Brain microvascular endothelial cell (primary cell): ENCODE results near the gene TFAP2D.

Source experiments
- DNase-seq: peaks from one replicate; pipeline ENCODE4 v3.0.0-alpha.2; 2020
- H3K27ac ChIP-seq: fragments of 250-450 bp; sonication (Bioruptor Pico); 2 replicates; pipeline ENCODE4 v1.5.1; 2020; ENCODE audit warnings: mild to moderate bottlenecking, moderate library complexity
- H3K27me3 ChIP-seq: fragments of 250-450 bp; sonication (Bioruptor Pico); replicated peaks from 2 replicates; pipeline ENCODE4 v1.5.1; 2020; ENCODE audit warnings: mild to moderate bottlenecking
- H3K36me3 ChIP-seq: fragments of 250-450 bp; sonication (Bioruptor Pico); replicated peaks from 2 replicates; pipeline ENCODE4 v1.5.1; 2020; ENCODE audit warnings: mild to moderate bottlenecking
- H3K4me3 ChIP-seq: 2 replicates; pipeline ENCODE4 v1.5.1; 2011; ENCODE audit warnings: low read depth, mild to moderate bottlenecking, control low read depth, low read length, moderate library complexity
- in situ Hi-C: cut with HindIII; loops from 2 replicates; pipeline ENCODE4 v1.10.0; 2017; ENCODE audit warnings: low sequenced_read_pairs, low pct_ligation_motif_present
- TF ChIP-seq, protein P1 (sequence below): IDR thresholded peaks from 2 replicates; pipeline ENCODE4 v1.5.1; 2011; ENCODE audit warnings: low read depth, mild to moderate bottlenecking, moderate library complexity, low read length, control low read depth, inconsistent platforms; ENCODE audit errors: missing control alignments

Gene TFAP2D

DNA sequence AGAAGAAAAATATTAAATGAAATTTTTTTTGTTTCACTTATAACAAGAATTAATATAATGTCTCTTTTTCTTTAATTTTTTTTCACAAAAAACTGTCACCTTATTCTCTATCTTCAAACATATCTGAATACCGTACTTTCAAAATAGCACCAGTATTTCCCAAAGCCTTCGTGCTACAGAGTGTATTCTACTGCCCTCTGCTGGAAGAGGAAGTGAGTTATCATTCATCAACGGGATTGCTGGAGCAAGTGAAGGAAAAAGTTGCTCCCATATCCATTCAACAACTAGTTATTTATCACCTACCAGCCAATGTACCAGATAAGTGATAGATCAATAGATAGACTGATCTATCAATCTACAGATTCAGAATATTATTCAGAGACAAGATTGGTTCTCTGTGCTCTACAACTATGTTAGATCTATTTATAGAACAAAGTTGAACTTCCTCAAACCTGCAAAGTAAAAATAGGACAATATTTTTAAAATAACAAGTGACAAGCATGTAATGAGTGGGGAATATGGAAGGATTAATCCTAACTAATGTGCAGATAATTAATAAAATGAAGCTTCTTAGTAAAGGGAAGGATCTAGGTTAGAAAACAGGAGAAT is 78.7 kb downstream of the TFAP2D start:
- no peak overlapping the region for H3K27ac ChIP-seq
- in situ Hi-C loops = no loop called here
- TF ChIP-seq, protein P1, sequence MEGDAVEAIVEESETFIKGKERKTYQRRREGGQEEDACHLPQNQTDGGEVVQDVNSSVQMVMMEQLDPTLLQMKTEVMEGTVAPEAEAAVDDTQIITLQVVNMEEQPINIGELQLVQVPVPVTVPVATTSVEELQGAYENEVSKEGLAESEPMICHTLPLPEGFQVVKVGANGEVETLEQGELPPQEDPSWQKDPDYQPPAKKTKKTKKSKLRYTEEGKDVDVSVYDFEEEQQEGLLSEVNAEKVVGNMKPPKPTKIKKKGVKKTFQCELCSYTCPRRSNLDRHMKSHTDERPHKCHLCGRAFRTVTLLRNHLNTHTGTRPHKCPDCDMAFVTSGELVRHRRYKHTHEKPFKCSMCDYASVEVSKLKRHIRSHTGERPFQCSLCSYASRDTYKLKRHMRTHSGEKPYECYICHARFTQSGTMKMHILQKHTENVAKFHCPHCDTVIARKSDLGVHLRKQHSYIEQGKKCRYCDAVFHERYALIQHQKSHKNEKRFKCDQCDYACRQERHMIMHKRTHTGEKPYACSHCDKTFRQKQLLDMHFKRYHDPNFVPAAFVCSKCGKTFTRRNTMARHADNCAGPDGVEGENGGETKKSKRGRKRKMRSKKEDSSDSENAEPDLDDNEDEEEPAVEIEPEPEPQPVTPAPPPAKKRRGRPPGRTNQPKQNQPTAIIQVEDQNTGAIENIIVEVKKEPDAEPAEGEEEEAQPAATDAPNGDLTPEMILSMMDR = peak; percentile 77
- peak; percentile 26 for DNase-seq
- no peak overlapping the region for H3K4me3 ChIP-seq
- H3K36me3 ChIP-seq = no peaks in the 10 kb centered on the region
- H3K27me3 ChIP-seq = no peaks in the 10 kb centered on the region

GRCh38 chr6:50792771-50793170 is 79.4 kb downstream of the TFAP2D start:
- H3K4me3 ChIP-seq = no peak overlapping the region
- no peak for DNase-seq
- H3K27ac ChIP-seq = no peak overlapping the region
- TF ChIP-seq, protein P1 = no peak
- no peaks in the 10 kb centered on the region for H3K36me3 ChIP-seq
- in situ Hi-C loops = no loop called here
- H3K27me3 ChIP-seq = no peaks in the 10 kb centered on the region

DNA sequence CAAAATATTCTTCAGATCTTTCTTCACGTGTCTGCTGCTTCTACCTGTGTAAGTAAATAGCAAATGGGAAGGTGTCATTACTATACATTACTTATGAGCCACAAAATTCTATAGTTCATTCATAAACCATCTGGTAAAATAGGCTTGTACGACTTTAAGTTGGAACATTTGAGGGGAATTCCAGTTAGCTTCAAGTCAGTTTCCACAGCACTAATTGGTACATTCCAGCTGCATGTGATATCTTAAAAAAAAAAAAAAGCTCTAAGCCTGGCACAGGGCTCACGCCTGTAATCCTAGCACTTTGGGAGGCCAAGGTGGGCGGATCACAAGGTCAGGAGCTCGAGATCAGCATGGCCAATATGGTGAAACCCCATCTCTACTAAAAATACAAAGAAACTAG is 82.2 kb downstream of the TFAP2D start:
- in situ Hi-C loops = no loop called here
- no peaks in the 10 kb centered on the region for H3K27me3 ChIP-seq

GRCh38 chr6:50804283-50804682 is 91.0 kb downstream of the TFAP2D start:
- H3K27me3 ChIP-seq = no peaks in the 10 kb centered on the region
- no peak overlapping the region for H3K4me3 ChIP-seq
- in situ Hi-C loops = no loop called here
- H3K36me3 ChIP-seq = no peaks in the 10 kb centered on the region
- H3K27ac ChIP-seq = no peak overlapping the region
- TF ChIP-seq, protein P1 = no peak
- no peak for DNase-seq

More for the DNA sequence above, 82.2 kb downstream of the TFAP2D start:
- DNase-seq = no peak
- TF ChIP-seq, protein P1 = no peak
- Histone ChIP-seq H3K4me3 (no peak overlapping the region), H3K27ac (no peak overlapping the region), H3K36me3 (no peaks in the 10 kb centered on the region)

GRCh38 chr6:50807035-50807434 is 93.7 kb downstream of the TFAP2D start:
- Histone ChIP-seq H3K27ac (no peak overlapping the region), H3K4me3 (no peak overlapping the region), H3K36me3 (no peaks in the 10 kb centered on the region), H3K27me3 (no peaks in the 10 kb centered on the region)
- in situ Hi-C loops = no loop called here
- no peak for DNase-seq
- TF ChIP-seq, protein P1 = no peak
